ENCODE measurements around the gene ZNF180.

DNA sequence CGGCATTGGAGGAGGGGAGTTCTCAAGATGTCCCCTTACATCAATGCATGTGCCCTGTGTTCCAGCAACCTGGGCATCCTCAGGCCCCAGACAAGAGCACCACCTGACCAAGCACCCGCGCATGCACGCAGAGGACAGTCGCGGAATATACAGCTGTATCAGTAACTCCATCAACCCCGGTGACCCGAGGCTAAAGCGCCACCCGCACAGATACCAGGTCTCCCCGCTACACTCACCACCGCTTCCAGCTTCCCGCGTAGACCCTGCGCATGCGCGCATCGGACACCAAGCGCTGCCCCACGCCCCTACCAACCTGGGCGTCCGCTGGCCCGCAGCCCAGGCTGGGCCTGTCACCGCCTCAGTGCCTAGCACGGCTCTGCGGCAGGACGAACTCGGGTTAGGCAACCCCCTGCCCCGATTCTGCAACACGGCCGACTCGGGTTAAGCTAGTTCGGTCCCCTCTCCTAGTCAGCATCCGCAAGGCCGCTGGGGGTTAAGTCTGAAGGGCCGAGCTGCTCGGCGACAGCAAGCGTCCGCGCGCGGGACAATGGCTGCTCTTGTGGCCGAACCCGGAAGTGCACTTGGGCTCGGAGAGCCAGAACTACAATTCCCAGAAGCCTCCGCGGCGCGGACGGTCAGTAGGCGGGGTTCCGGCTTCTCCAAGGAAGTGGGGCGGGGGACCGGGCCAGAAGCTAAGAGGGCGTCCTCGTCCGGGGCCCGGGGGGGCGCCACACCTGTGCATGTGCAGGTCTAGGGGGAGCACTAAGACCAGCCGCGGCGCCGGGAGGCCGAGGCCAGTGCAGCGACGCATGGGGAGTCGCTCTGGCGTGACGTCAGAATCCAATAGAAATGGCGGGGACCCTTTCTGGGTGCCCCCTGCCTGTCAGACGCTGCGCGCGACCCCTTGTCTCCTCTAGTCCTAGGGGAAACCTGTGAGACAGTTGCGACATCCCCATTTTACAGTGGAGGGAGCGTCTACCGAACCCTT, at the start of gene ZNF180:
- TF ChIP-seq, protein P1, sequence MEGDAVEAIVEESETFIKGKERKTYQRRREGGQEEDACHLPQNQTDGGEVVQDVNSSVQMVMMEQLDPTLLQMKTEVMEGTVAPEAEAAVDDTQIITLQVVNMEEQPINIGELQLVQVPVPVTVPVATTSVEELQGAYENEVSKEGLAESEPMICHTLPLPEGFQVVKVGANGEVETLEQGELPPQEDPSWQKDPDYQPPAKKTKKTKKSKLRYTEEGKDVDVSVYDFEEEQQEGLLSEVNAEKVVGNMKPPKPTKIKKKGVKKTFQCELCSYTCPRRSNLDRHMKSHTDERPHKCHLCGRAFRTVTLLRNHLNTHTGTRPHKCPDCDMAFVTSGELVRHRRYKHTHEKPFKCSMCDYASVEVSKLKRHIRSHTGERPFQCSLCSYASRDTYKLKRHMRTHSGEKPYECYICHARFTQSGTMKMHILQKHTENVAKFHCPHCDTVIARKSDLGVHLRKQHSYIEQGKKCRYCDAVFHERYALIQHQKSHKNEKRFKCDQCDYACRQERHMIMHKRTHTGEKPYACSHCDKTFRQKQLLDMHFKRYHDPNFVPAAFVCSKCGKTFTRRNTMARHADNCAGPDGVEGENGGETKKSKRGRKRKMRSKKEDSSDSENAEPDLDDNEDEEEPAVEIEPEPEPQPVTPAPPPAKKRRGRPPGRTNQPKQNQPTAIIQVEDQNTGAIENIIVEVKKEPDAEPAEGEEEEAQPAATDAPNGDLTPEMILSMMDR (conservative IDR thresholded peaks at IDR 0.05), result peak; percentile 28
- TF ChIP-seq ZFX (IDR thresholded peaks at IDR 0.05), result peak; percentile 96

All from C4-2B (cell line).